A673 (cell line): ENCODE measurements around the gene NLRX1. TPM values are rescaled to one million over a fixed set of nuclear protein-coding genes. Genes with fewer than 3 reads are reported as not detected.

ENCODE experiments used
- Bru-seq: library from RNA; stranded (reverse); fragments of 400-500 nt; gene quantifications from one replicate; lab custom pipeline; 2021; lab: Mats Ljungman, UMichigan
- BruChase-seq, 2 experiments: library from RNA; stranded (reverse); fragments of 400-500 nt; gene quantifications; one replicate each; lab custom pipeline; 2021; lab: Mats Ljungman, UMichigan
- BruUV-seq: library from RNA; stranded (reverse); fragments of 400-500 nt; replicated peaks from 2 replicates; lab custom pipeline; 2021; lab: Mats Ljungman, UMichigan
- CTCF ChIA-PET: fragments of 300-600 bp; sonication (Branson Sonifier 250); formaldehyde crosslinking; loops from one replicate; lab custom pipeline; 2022; ENCODE audit warnings: antibody characterized with exemption; lab: Charles Lee
- POLR2A ChIA-PET: fragments of 300-600 bp; sonication (Branson Sonifier 250); formaldehyde crosslinking; loops from one replicate; lab custom pipeline; 2022; ENCODE audit warnings: antibody characterized with exemption; ENCODE audit not compliant: low non-redundant PET; lab: Charles Lee
- DNase-seq: peaks from one replicate; pipeline ENCODE4 v3.0.0-alpha.2; 2015; ENCODE audit warnings: low spot score
- H3K27ac ChIP-seq: fragments of 200-600 bp; sonication (generic); 2 replicates; pipeline ENCODE4 v1.5.1; 2016; ENCODE audit warnings: mixed run types, low read depth, mild to moderate bottlenecking, mixed read lengths, antibody characterized with exemption, low read length; ENCODE audit not compliant: poor library complexity, severe bottlenecking
- H3K27me3 ChIP-seq: fragments of 200-600 bp; sonication (generic); replicated peaks from 2 replicates; pipeline ENCODE4 v1.6.1; 2017; ENCODE audit warnings: mixed run types, low read depth, mild to moderate bottlenecking, mixed read lengths, antibody characterized with exemption, low read length; ENCODE audit not compliant: insufficient read depth, poor library complexity
- H3K36me3 ChIP-seq: fragments of 200-600 bp; sonication (generic); 2 replicates; pipeline ENCODE4 v1.6.1; 2016; ENCODE audit warnings: mixed run types, mild to moderate bottlenecking, mixed read lengths, antibody characterized with exemption, low read length; ENCODE audit not compliant: insufficient read depth, poor library complexity, severe bottlenecking
- H3K4me1 ChIP-seq: fragments of 200-600 bp; sonication (generic); 2 replicates; pipeline ENCODE4 v1.6.1; 2017; ENCODE audit warnings: mixed run types, mild to moderate bottlenecking, mixed read lengths, antibody characterized with exemption, low read length; ENCODE audit not compliant: insufficient read depth, poor library complexity, severe bottlenecking
- H3K4me3 ChIP-seq: fragments of 200-600 bp; sonication (generic); 2 replicates; pipeline ENCODE4 v1.5.1; 2016; ENCODE audit warnings: low read depth, mixed run types, mild to moderate bottlenecking, mixed read lengths, low read length; ENCODE audit not compliant: poor library complexity, severe bottlenecking
- H3K9me3 ChIP-seq: fragments of 200-600 bp; sonication (generic); 2 replicates; pipeline ENCODE4 v1.6.1; 2016; ENCODE audit warnings: mixed run types, low read depth, mild to moderate bottlenecking, mixed read lengths, antibody characterized with exemption, low read length; ENCODE audit not compliant: poor library complexity, severe bottlenecking
- EZH2 ChIP-seq: fragments of 200-600 bp; sonication (generic); IDR thresholded peaks from 2 replicates; pipeline ENCODE4 v1.6.1; 2017; ENCODE audit warnings: borderline replicate concordance, low read depth, mild to moderate bottlenecking, mixed read lengths, antibody characterized with exemption, low read length; ENCODE audit not compliant: poor library complexity, severe bottlenecking
- intact Hi-C: fragments of 100-400 bp; cut with micrococcal nuclease; formaldehyde crosslinking; loops from one replicate; pipeline ENCODE4 v1.10.0; 2022; ENCODE audit not compliant: unreplicated experiment
- long read RNA-seq: library from polyadenylated mRNA; stranded (forward); transcript quantifications from one replicate; pipeline ENCODE4 v2.0.0, GENCODE V29; 2022
- total RNA-seq: library from RNA; stranded (reverse); gene quantifications from 2 replicates; pipeline ENCODE4 v1.2.3, GENCODE V29; 2021
- TF ChIP-seq, protein P1 (sequence below): fragments of 300-800, 200-600 bp; sonication (generic); conservative IDR thresholded peaks from 2 replicates; pipeline ENCODE4 v1.5.1; 2017; ENCODE audit warnings: low read depth, mild to moderate bottlenecking, antibody characterized with exemption, low read length, moderate library complexity, mixed read lengths

Gene NLRX1, protein sequence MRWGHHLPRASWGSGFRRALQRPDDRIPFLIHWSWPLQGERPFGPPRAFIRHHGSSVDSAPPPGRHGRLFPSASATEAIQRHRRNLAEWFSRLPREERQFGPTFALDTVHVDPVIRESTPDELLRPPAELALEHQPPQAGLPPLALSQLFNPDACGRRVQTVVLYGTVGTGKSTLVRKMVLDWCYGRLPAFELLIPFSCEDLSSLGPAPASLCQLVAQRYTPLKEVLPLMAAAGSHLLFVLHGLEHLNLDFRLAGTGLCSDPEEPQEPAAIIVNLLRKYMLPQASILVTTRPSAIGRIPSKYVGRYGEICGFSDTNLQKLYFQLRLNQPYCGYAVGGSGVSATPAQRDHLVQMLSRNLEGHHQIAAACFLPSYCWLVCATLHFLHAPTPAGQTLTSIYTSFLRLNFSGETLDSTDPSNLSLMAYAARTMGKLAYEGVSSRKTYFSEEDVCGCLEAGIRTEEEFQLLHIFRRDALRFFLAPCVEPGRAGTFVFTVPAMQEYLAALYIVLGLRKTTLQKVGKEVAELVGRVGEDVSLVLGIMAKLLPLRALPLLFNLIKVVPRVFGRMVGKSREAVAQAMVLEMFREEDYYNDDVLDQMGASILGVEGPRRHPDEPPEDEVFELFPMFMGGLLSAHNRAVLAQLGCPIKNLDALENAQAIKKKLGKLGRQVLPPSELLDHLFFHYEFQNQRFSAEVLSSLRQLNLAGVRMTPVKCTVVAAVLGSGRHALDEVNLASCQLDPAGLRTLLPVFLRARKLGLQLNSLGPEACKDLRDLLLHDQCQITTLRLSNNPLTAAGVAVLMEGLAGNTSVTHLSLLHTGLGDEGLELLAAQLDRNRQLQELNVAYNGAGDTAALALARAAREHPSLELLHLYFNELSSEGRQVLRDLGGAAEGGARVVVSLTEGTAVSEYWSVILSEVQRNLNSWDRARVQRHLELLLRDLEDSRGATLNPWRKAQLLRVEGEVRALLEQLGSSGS
- total RNA-seq: 1.4 and 2.7 TPM in 2 replicates
- Bru-seq, nascent RNA: percentile 28 among the genes with signal in this experiment
- BruChase-seq, experiment 1, labeled RNA remaining after a 2-hour chase: percentile 30 among the genes with signal in this experiment
- BruChase-seq, experiment 2, labeled RNA remaining after a 6-hour chase: percentile 34 among the genes with signal in this experiment
- long read RNA-seq, partial matches to known transcripts: 1 of 8 reads
- long read RNA-seq, other reads (novel, unspliced or antisense): 7 of 8 reads

DNA sequence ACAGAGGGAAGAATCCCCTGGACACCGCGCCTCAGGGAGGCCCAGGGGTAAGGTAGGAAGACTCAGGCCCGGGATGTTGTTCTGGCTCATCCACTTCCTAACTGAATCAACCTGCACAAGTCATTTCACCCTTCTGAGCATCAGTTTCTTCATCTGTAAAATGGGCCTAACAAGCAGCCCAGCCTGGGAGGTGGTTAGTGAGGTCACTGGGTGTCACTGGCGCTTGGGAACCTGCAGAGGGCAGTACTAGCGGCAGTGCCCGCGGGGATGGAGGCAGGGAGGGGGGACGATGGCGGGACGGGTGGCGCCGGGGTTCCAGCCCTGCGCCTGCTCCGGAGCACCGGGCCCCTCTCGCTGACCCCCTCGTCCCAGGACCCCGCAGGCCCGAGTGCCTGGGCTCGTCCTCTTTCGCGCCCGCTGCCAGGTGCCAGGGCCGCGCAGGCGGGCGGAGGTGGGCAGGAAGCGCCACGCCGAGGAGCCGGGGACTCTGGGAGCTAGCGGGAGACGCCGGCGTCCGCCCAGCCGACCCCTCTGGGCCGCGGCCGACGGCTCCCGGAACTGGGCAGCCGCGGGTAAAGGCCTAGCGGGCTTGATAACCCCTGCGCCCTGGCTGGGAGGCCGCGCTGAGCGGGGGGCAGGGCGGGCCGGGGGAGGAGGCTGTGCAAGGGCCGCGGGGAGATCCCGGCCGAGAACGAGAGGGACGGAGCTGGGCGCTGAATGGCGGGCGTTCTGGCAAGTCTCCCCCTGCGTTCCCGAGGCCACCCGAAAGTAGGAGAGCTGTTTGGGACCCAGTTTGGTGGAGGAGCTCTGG lies at the start of gene NLRX1:
NLRX1 (plus strand) TSS at position 255 of the 811 bp plus-strand sequence. CDS start 2,679 bp downstream, outside the sequence.
- H3K4me3 ChIP-seq: peak within 1 kb of the TSS; percentile 57
- H3K9me3 ChIP-seq: no peaks in the 10 kb centered on the region
- no peaks in the 10 kb centered on the region for H3K4me1 ChIP-seq
- intact Hi-C loops: no loop called here
- TF ChIP-seq, protein P1, sequence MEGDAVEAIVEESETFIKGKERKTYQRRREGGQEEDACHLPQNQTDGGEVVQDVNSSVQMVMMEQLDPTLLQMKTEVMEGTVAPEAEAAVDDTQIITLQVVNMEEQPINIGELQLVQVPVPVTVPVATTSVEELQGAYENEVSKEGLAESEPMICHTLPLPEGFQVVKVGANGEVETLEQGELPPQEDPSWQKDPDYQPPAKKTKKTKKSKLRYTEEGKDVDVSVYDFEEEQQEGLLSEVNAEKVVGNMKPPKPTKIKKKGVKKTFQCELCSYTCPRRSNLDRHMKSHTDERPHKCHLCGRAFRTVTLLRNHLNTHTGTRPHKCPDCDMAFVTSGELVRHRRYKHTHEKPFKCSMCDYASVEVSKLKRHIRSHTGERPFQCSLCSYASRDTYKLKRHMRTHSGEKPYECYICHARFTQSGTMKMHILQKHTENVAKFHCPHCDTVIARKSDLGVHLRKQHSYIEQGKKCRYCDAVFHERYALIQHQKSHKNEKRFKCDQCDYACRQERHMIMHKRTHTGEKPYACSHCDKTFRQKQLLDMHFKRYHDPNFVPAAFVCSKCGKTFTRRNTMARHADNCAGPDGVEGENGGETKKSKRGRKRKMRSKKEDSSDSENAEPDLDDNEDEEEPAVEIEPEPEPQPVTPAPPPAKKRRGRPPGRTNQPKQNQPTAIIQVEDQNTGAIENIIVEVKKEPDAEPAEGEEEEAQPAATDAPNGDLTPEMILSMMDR: peak; percentile 83
- no peak for TF ChIP-seq EZH2
- POLR2A ChIA-PET: no interaction called here
- no TSS peak for BruUV-seq
- DNase-seq: peak; percentile 86
- H3K27ac ChIP-seq: peak within 1 kb of the TSS; percentile 43
- CTCF ChIA-PET: interaction anchor here (0.6 to 1.1 kb wide), 2 partner anchors 264 to 306 kb away, joined by 3 to 4 read pairs; no protein-coding TSS in a partner anchor
- no peaks in the 10 kb centered on the region for H3K36me3 ChIP-seq
- no peaks in the 10 kb centered on the region for H3K27me3 ChIP-seq

DNA sequence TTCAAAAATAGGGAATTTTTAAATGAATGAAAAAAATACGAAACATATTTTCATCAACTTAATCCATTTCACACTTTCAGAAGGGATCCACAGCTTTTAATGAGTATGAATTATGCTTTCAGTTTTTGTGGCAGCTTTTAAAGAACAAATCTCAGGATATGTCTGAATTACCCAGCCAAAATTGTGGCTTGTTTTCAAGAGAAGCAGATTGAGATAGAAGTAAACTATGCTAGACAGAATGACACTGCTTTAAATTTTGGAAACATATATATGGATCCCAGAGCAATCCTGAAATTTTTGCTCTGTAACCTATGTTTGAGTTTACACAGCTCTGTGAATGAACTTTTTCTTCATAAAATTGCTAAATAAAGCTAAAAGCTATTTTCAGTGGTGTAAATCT lies 49.6 kb upstream of the NLRX1 start:
- POLR2A ChIA-PET: no interaction called here
- TF ChIP-seq, protein P1: no peak
- CTCF ChIA-PET: no interaction called here

More for the DNA sequence above, 49.6 kb upstream of the NLRX1 start:
- DNase-seq: no peak
- H3K27me3 ChIP-seq: no peaks in the 10 kb centered on the region
- peak overlapping the region; percentile 6 for H3K27ac ChIP-seq
- H3K36me3 ChIP-seq: peaks cover 11% of the 10 kb centered on the region
- H3K4me1 ChIP-seq: peaks cover 14% of the 10 kb centered on the region
- no peak overlapping the region for H3K4me3 ChIP-seq
- BruUV-seq: no TSS peak
- intact Hi-C loops: no loop called here
- no peaks in the 10 kb centered on the region for H3K9me3 ChIP-seq
